Measurements from ENCODE around the gene IFI44L. TPM values are rescaled to one million over a fixed set of nuclear protein-coding genes. Genes with fewer than 3 reads are reported as not detected.

Gene IFI44L
- total RNA-seq, 1 experiment from 2014 or later = 0.10 TPM

DNA sequence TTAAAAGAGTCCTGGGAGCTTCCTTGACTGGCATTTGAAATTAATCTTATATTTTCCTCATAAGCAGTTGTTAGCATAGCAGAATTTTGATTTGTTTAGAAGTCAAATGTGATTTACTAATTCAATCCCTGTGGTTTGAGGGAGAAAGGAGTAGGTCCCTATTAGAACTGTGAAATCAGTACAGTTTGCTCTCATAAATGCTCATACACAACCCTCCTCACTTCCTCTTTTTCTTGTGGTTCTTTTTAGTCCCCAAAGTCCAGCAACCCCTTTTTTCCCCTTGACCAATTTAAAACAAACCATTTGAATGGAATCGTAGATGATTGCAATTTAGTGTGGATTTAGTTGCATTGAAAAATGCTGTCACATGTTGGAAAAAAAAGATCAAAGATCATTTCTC is 20.2 kb downstream of the IFI44L start:
- Histone ChIP-seq H3K27ac (ENCODE audit: low read depth, low read length) (no peak overlapping the region), H2AFZ (ENCODE audit: low read depth, low read length, poor library complexity, severe bottlenecking) (no peak overlapping the region), H4K20me1 (ENCODE audit: insufficient read depth) (no peaks in the 10 kb centered on the region), H3K4me2 (ENCODE audit: low read length) (no peak overlapping the region), H3K9me3 (ENCODE audit: control insufficient read depth in 1 of 2, insufficient read depth in 1 of 2, low read depth in 1 of 2, low read length in 2 of 2) (no peaks in the 10 kb centered on the region), H3K27me3 (ENCODE audit: insufficient read depth, low read length) (no peaks in the 10 kb centered on the region), H3K9ac (ENCODE audit: low read length) (no peak overlapping the region), H3K79me2 (ENCODE audit: insufficient read depth, low read length) (no peaks in the 10 kb centered on the region), H3K4me1 (ENCODE audit: control insufficient read depth in 1 of 2, insufficient read depth in 2 of 2, low read length in 2 of 2) (no peaks in the 10 kb centered on the region), H3K4me3 (replicated peaks in 1 of 2; ENCODE audit: low read depth in 1 of 2, low read length in 2 of 2) (no peak overlapping the region), H3K36me3 (ENCODE audit: control insufficient read depth in 1 of 2, insufficient read depth in 2 of 2, low read length in 2 of 2) (no peaks in the 10 kb centered on the region), H3K9me2 (ENCODE audit: insufficient read depth) (no peaks in the 10 kb centered on the region)
- RAD21 ChIA-PET (ENCODE audit: low non-redundant PET in 1 of 2, low total read pairs in 2 of 2, uncharacterized antibody in 2 of 2, unreplicated experiment in 2 of 2) = no interaction called here
- no peak for ATAC-seq
- POLR2A ChIA-PET = no interaction called here
- no peak for DNase-seq (ENCODE audit: low read depth, low spot score)
- BruUV-seq (replicated peaks) = no TSS peak
- CTCF ChIA-PET = no interaction called here
- TF ChIP-seq ZFX (IDR thresholded peaks at IDR 0.05) (no peak), REST (IDR thresholded peaks at IDR 0.05; ENCODE audit: low read depth) (no peak), ATF3 (IDR thresholded peaks at IDR 0.05) (no peak), SRF (IDR thresholded peaks at IDR 0.05; ENCODE audit: low read depth) (no peak), CBX3 (IDR thresholded peaks at IDR 0.05; ENCODE audit: low read depth) (no peak), ELF1 (IDR thresholded peaks at IDR 0.05; ENCODE audit: borderline replicate concordance, low read depth) (no peak), POLR2AphosphoS5 (IDR thresholded peaks at IDR 0.05; ENCODE audit: low read depth, low read length) (no peak), JUND (IDR thresholded peaks at IDR 0.05) (no peak), SP1 (IDR thresholded peaks at IDR 0.05; ENCODE audit: low read depth) (no peak), ZBTB33 (IDR thresholded peaks at IDR 0.05; ENCODE audit: extremely low read depth, insufficient replicate concordance, low read length) (no peak), CTCF (IDR thresholded peaks at IDR 0.05 in 2 of 3, conservative IDR thresholded peaks at IDR 0.05 in 1 of 3; ENCODE audit: borderline replicate concordance in 1 of 3, insufficient read depth in 1 of 3, low read depth in 2 of 3, low read length in 2 of 3) (no peak), TCF7L2 (IDR thresholded peaks at IDR 0.05; ENCODE audit: borderline replicate concordance, extremely low read depth, insufficient read depth, insufficient read length) (no peak), EZH2phosphoT487 (IDR thresholded peaks at IDR 0.05; ENCODE audit: borderline replicate concordance) (no peak), POLR2A (IDR thresholded peaks at IDR 0.05; ENCODE audit: borderline replicate concordance, extremely low read depth, insufficient read depth, insufficient read length) (no peak), MAX (IDR thresholded peaks at IDR 0.05) (no peak), EGR1 (IDR thresholded peaks at IDR 0.05; ENCODE audit: low read depth) (no peak), ZNF274 (IDR thresholded peaks at IDR 0.05; ENCODE audit: low read depth, low read length) (no peak), YY1 (IDR thresholded peaks at IDR 0.05; ENCODE audit: extremely low read depth, insufficient replicate concordance, low read depth, low read length) (no peak), FOSL1 (IDR thresholded peaks at IDR 0.05; ENCODE audit: low read depth) (no peak)
- intact Hi-C loops (cut with micrococcal nuclease) = no loop called here

Measured in HCT116 (cell line).